K562 (cell line): ENCODE measurements around the gene EFEMP2.

ENCODE experiments used
- EGR1 ChIP-seq: fragments of 450-650 bp; conservative IDR thresholded peaks from 2 replicates; pipeline ENCODE4 v1.6.1; 2017; ENCODE audit warnings: mild to moderate bottlenecking
- KAT2B ChIP-seq: IDR thresholded peaks from one replicate; pipeline ENCODE4 v1.6.1; 2012; ENCODE audit warnings: low read depth, mild to moderate bottlenecking, control low read depth, inconsistent platforms, low read length, moderate library complexity
- NBN ChIP-seq: fragments of 450-650 bp; IDR thresholded peaks from 2 replicates; pipeline ENCODE4 v1.6.1; 2016; ENCODE audit warnings: low read depth, mild to moderate bottlenecking
- NR2C2 ChIP-seq, 2 experiments: fragments of 200-800 bp in 1 of 2; sonication (Bioruptor generic) in 1 of 2; sonication (generic) in 1 of 2; formaldehyde crosslinking in 1 of 2; IDR thresholded peaks; 2 replicates each; pipeline versions ENCODE4 v1.6.1 to v1.8.0; 2016 to 2022; ENCODE audit warnings: mild to moderate bottlenecking in 1 of 2, missing compliant biosample characterization in 1 of 2, missing genetic modification characterization in 1 of 2, missing genetic modification reagents in 1 of 2
- POLR2A ChIP-seq: fragments of 450-650 bp; conservative IDR thresholded peaks from 2 replicates; pipeline ENCODE4 v1.6.1; 2016
- ZSCAN29 ChIP-seq: fragments of 450-650 bp; IDR thresholded peaks from 2 replicates; pipeline ENCODE4 v1.6.1; 2017
- ZZZ3 ChIP-seq: fragments of 450-650 bp; IDR thresholded peaks from 2 replicates; pipeline ENCODE4 v1.6.1; 2016; ENCODE audit warnings: antibody characterized with exemption, mild to moderate bottlenecking, moderate library complexity
- TF ChIP-seq, protein P1 (sequence below): sonication (generic); formaldehyde crosslinking; IDR thresholded peaks from 2 replicates; pipeline ENCODE4 v1.8.1; 2023; ENCODE audit warnings: mild to moderate bottlenecking, missing genetic modification reagents
- TF ChIP-seq, protein P2 (sequence below): sonication (generic); formaldehyde crosslinking; IDR thresholded peaks from 2 replicates; pipeline ENCODE4 v1.8.0; 2022; ENCODE audit warnings: mild to moderate bottlenecking, missing genetic modification reagents, borderline replicate concordance
- TF ChIP-seq, protein P3 (sequence below), 3 experiments: IDR thresholded peaks in 2 of 3; conservative IDR thresholded peaks in 1 of 3; 2 replicates each; pipeline ENCODE4 v1.5.1; 2011 to 2012; ENCODE audit warnings: low read length in 3 of 3, mild to moderate bottlenecking in 3 of 3, control low read depth in 2 of 3, improper control_type of control experiment in 1 of 3, inconsistent platforms in 1 of 3, low read depth in 1 of 3, mixed read lengths in 1 of 3, moderate library complexity in 1 of 3; ENCODE audit not compliant: insufficient read depth in 2 of 3
- TF ChIP-seq, protein P4 (sequence below): sonication (generic); formaldehyde crosslinking; IDR thresholded peaks from 2 replicates; pipeline ENCODE4 v1.8.1; 2022; ENCODE audit warnings: missing genetic modification reagents

DNA sequence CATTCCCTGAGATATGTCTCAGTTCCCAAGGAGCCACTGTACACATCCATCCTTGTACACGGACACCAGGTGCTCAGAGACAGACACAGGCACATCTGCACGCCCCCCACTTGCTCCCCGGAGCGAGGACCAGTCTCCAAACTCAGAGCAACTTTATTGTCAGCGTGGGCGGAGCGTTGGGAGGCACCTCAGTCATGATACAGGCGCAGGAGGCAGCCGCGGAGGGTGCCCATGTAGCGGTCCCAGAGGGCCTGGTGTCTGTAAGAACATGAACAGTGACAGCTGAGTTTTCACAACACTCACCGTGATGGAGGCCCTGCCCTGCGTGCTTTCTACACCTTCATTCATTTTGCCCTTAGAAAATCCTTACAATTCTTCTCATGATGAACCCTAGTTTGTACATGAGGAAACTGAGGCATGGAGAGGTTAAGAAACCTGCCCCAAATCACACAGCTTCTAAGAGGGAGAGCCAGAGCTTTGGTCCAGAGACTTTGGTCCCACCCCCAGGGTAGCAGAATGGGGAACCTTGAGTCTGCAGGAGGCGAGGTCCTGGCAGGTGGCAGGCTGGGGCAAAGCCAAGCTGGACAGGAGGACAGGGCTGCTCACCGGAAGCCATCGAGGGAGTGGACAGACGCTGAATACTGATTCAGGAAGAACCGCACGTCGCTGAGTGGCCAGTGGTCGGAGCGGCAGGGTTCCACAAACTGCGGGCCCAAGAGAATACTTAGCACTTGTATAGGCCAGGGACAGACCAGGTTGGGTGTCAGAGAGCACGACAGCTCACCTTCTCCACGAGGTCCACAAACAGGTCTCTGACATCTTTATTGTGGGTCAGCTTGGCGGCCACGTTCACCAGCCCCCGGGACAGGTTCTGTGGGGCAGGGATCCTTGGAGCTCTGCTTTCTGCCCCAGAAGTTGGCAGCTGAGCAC is 11.5 kb upstream of the EFEMP2 start:
- TF ChIP-seq, protein P1, sequence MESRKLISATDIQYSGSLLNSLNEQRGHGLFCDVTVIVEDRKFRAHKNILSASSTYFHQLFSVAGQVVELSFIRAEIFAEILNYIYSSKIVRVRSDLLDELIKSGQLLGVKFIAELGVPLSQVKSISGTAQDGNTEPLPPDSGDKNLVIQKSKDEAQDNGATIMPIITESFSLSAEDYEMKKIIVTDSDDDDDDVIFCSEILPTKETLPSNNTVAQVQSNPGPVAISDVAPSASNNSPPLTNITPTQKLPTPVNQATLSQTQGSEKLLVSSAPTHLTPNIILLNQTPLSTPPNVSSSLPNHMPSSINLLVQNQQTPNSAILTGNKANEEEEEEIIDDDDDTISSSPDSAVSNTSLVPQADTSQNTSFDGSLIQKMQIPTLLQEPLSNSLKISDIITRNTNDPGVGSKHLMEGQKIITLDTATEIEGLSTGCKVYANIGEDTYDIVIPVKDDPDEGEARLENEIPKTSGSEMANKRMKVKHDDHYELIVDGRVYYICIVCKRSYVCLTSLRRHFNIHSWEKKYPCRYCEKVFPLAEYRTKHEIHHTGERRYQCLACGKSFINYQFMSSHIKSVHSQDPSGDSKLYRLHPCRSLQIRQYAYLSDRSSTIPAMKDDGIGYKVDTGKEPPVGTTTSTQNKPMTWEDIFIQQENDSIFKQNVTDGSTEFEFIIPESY (CRISPR knock-in tag), result no peak
- TF ChIP-seq ZZZ3 (no peak), POLR2A (no peak), NBN (no peak), NR2C2 (CRISPR knock-in tag; IDR thresholded peaks at IDR 0.05) (no peak), NR2C2 (tag; IDR thresholded peaks at IDR 0.05) (no peak), KAT2B (no peak), EGR1 (no peak), ZSCAN29 (no peak)
- TF ChIP-seq, protein P2, sequence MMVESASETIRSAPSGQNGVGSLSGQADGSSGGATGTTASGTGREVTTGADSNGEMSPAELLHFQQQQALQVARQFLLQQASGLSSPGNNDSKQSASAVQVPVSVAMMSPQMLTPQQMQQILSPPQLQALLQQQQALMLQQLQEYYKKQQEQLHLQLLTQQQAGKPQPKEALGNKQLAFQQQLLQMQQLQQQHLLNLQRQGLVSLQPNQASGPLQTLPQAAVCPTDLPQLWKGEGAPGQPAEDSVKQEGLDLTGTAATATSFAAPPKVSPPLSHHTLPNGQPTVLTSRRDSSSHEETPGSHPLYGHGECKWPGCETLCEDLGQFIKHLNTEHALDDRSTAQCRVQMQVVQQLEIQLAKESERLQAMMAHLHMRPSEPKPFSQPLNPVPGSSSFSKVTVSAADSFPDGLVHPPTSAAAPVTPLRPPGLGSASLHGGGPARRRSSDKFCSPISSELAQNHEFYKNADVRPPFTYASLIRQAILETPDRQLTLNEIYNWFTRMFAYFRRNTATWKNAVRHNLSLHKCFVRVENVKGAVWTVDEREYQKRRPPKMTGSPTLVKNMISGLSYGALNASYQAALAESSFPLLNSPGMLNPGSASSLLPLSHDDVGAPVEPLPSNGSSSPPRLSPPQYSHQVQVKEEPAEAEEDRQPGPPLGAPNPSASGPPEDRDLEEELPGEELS (CRISPR knock-in tag), result no peak
- TF ChIP-seq, protein P3, sequence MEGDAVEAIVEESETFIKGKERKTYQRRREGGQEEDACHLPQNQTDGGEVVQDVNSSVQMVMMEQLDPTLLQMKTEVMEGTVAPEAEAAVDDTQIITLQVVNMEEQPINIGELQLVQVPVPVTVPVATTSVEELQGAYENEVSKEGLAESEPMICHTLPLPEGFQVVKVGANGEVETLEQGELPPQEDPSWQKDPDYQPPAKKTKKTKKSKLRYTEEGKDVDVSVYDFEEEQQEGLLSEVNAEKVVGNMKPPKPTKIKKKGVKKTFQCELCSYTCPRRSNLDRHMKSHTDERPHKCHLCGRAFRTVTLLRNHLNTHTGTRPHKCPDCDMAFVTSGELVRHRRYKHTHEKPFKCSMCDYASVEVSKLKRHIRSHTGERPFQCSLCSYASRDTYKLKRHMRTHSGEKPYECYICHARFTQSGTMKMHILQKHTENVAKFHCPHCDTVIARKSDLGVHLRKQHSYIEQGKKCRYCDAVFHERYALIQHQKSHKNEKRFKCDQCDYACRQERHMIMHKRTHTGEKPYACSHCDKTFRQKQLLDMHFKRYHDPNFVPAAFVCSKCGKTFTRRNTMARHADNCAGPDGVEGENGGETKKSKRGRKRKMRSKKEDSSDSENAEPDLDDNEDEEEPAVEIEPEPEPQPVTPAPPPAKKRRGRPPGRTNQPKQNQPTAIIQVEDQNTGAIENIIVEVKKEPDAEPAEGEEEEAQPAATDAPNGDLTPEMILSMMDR (IDR thresholded peaks at IDR 0.05 in 2 of 3, conservative IDR thresholded peaks at IDR 0.05 in 1 of 3; ENCODE audit: insufficient read depth in 2 of 3, low read depth in 1 of 3, low read length in 3 of 3), result no peak
- TF ChIP-seq, protein P4, sequence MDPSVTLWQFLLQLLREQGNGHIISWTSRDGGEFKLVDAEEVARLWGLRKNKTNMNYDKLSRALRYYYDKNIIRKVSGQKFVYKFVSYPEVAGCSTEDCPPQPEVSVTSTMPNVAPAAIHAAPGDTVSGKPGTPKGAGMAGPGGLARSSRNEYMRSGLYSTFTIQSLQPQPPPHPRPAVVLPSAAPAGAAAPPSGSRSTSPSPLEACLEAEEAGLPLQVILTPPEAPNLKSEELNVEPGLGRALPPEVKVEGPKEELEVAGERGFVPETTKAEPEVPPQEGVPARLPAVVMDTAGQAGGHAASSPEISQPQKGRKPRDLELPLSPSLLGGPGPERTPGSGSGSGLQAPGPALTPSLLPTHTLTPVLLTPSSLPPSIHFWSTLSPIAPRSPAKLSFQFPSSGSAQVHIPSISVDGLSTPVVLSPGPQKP (CRISPR knock-in tag), result no peak
